Embryonic facial prominence (tissue), 1 donor: ENCODE results near the gene CEP85.
A peak's percentile ranks its signal among the peaks of the same experiment; 100 is the strongest.

Experiments
- DNase-seq: peaks from one replicate; pipeline ENCODE4 v3.0.0-alpha.2; 2016; ENCODE audit errors: extremely low spot score

CEP85 gene

GRCh38 chr1:26233903-26234643, at the start of gene CEP85:
CEP85 (plus strand) TSS chr1:26234200; CDS start chr1:26239784, 5,584 bp downstream.
- DNase-seq = peak; percentile 97

DNA sequence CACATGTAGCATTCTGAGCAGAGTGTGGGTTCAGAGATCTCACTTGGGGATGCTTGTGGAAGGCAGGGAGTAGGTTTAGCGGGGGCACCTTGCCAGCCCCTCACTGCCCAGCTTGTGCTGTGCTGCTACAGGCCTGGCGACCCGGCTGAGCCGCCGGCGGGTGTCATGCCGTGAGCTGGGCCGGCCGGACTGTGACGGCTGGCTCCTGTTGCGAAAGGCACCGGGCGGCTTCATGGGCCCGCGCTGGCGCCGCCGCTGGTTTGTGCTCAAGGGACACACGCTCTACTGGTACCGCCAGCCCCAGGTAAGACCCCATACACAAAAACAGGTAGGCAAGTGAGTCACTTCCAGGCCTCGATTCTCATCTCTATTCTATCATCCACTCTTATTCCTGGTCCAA, 49.1 kb upstream of the CEP85 start:
- no peak for DNase-seq

- DNase-seq = no peak
Observed at GRCh38 chr1:26187882-26188281, 46.1 kb upstream of the CEP85 start.

GRCh38 chr1:26188477-26188876, 45.5 kb upstream of the CEP85 start:
- DNase-seq = no peak

DNA sequence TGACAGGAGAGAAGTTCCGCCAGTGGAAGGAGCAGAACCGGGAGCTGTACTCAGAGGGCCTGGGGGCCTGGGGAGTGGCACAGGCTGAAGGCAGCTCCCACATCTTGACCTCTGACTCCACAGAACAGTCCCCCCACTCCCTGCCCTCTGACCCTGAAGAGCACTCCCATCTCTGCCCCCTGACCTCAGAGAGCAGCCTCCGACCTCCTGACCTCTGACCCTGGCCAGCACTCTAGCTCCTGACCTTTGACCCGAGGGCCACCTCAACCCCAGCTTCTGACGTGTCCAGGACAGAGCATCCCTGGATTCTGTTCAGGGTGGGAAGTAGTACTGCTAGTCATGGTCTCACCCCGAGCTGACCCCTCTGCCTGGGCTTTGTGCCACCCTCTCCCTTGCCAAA, 44.7 kb upstream of the CEP85 start:
- DNase-seq = no peak

- no peak for DNase-seq
Observed at GRCh38 chr1:26189751-26190275, 44.2 kb upstream of the CEP85 start.

DNA sequence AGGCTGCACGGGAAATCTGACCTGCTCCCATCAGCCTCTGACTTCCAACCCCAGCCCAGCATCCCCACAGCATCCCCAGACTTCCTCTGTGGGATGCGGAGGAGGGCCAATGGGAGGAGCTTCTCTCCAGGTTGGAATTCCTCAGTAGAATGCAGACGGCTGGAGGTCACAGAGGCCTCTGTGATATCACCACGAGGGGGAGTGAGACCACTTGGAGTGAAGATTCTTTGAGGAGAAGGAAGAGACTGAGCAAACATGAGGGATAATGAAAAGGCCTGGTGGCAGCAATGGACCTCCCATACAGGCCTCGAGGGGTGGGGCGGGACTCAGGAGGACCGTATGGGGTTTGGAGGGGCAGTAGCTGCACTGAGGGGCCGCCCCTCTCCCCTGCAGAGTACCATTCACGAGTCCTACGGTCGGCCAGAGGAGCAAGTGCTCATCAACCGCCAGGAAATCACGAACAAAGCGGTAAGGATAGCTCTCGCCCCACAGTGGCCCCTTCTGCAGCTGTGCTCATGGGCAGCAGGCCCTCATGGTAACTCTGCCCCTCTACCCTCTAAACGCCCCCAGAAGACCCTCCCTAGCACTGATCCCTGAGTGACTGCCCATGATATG, 43.5 kb upstream of the CEP85 start, which contains the start of gene CATSPER4:
TSS of gene CATSPER4 (plus strand) at position 230 of the 615 bp plus-strand sequence. CDS start at position 256, 26 bp downstream.
- DNase-seq = no peak

DNA sequence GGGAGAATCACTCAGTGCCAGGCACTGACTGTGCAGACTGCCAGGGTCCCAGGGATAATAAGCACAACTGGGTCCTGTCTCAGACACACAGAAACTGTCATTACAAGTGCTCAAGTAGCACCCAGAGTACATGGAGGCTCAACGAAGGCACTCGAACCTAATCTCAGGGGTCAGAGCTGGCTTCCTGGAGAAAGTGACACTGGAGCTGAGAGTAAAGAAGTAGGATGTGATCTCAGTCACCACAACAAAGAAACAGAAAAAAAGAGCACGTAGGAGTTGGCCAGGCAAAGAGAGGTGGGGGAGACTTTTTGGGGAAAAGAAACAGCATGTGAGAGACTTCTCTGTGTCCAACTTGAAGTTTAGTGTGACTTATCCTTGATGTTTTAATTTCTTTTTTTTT, 42.3 kb upstream of the CEP85 start:
- no peak for DNase-seq

DNA sequence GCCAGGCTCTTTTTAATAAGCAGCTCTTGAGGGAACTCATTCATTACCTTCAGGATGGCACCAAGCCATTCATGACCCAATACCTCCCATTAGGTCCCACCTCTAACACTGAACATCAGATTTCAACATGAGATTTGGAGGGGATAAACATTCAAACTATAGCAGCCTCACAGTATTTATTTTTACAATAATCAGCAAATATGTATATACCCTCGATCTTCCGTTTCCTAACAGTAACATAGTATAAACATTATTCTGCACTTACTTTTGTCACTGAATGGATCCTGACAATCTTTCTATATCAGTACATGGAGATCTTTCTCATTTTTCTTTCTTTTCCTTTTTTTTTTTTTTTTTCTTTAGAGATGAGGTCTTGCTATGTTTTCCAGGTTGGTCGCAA, 38.2 kb upstream of the CEP85 start:
- no peak for DNase-seq

GRCh38 chr1:26197301-26197700, 36.7 kb upstream of the CEP85 start:
- no peak for DNase-seq

DNA sequence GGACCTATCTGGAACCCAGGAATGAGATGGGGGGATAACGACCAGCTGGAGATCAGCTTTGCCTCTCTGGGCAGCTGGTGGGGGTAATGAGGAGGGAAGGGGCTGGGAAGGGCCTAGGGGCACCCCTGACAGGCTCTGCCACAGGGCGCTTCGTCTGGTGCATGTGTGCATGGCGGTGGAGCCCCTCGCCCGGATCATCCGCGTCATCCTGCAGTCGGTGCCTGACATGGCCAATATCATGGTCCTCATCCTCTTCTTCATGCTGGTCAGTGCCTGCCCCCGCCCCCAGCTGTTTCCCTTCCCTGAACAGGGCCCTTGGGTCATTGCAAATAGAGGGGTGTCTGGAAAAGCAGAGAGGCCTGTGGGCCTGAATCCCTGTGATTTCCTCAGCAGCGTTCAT, 36.2 kb upstream of the CEP85 start:
- DNase-seq = no peak

DNA sequence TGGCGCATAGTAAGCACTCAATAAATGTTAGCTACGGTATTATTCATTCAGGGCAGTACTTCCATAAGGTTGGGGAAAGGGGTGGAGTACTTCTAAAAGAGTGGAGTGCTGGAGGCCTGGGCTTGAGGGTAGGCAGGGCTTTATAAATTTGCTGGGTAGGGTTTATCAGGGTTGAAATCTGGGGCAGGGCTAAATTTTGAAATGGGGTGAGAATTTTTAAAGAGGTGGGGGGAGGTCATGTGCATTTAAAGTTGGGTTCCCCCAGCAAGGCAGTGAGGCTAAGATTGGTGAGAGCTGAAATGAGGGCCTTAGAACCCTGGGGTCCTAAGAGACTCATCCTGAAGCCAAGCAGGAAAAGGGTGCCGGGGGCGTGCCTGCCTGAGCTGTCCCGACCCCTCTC, 33.6 kb upstream of the CEP85 start:
- DNase-seq = no peak

DNA sequence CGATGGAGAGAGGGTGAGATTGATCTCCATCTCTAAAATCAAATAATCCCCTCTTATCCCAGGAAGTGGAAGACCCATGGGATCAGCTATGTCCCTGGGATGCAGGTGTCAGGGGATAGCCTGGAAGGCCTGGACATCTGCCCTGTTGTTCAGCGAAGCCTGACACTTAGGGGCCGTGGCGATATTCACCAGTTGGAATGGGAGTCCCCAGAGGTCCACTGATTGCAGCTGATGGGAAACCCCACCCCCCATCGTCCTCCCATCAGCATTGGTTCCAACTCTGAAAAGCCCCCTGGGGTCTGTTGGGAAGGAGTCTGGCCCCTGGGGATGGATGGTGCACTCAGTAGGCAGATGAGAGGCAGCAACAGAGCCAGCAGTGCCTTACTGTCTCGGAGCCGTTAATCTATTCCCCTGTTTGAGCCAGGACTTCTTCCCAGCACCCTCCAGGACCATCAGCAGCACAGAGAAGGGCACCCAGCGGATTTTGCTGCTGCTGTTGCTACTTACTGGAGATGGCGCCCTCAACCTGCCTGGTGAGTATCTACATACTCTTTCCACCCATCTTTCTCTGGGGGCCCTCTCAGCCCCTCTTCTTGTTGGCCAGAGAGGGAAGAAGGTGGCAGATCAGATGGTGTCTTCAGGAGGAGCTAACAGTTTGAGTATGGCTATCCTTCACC, 30.2 kb upstream of the CEP85 start:
- DNase-seq = no peak

GRCh38 chr1:26210147-26210870, 23.7 kb upstream of the CEP85 start:
- DNase-seq = no peak

DNA sequence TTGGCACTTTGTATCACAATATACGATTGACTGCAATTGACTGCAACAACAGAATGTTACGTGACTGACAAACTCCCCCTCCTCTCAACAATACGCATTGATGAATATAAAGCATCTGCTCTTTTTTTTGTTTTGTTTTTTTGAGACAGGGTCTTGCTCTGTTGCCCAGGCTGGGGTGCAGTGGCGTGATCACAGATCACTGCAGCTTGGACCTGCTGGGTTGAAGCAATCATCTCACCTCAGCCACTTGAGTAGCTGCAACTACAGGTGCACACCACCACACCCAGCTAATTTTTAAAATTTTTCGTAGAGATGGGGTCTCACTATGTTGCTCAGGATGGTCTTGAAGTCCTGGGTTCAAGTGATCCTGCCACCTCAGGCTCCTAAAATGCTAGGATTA, 21.3 kb upstream of the CEP85 start:
- no peak for DNase-seq

- DNase-seq = no peak
Observed at GRCh38 chr1:26213335-26213905, 20.6 kb upstream of the CEP85 start.

- DNase-seq = no peak
Observed at GRCh38 chr1:26215246-26215645, 18.8 kb upstream of the CEP85 start.

GRCh38 chr1:26218906-26219494, 15.0 kb upstream of the CEP85 start:
- DNase-seq = no peak

DNA sequence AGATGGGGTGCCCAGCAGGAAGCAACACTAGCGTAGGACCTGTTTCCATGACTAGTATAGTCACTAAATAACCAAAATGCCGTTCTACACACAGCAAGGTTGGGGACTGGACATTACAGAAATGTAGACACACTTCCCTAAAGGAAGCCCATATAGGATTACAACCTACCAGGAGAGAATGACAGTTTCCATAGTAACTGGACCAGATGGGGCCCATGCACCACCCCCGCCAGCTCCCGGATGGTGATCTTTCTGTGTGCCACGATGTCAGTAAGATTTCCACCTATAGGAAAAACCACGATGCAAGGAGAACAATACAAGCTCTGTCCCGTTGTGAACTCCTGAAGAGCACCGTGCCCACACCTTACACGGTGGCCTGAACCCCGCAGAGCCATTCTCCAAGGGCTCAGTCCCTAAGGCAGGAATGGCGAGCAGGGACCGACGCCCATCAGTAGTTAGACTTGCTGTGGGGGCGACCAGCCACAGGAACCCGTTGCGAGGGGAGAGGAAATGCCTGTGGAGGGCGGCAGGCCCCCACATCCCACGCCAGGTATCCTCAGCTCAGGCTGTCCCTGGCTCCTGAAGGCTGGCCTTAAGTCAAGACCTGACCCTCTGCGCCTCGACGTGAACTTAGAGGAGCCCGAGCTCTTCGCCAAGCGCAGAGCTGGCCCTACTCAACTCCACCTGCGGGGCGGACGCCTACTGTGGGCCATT, 13.6 kb upstream of the CEP85 start:
- no peak for DNase-seq

- DNase-seq = no peak
Observed at GRCh38 chr1:26221094-26221493, 12.9 kb upstream of the CEP85 start.

GRCh38 chr1:26224606-26225005, 9.4 kb upstream of the CEP85 start:
- DNase-seq = no peak
